Measurements from ENCODE around the gene PON1.

DNA sequence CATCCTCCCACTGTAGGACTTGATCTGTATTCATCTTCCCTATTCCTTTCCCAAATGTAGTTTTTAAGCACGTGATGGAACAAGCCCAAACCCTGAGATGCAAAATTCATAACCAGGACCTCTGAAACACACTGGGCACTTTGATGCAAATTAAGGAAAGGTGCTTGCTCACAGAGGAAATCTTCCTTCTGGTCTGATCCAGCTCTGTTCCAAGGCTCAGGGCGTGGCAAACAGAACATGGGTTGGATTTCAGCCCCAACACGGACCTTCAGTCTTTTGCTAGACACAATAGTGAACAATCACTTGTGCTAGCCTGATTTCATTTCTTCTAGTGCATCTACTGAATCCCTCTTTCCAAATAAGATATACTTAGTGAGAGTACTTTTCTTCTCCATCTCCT lies 43.9 kb upstream of the PON1 start:
- TF ChIP-seq EZH2 (IDR thresholded peaks at IDR 0.05; ENCODE audit: low read depth, unreplicated experiment) (no peak), POLR2AphosphoS5 (IDR thresholded peaks at IDR 0.05; ENCODE audit: low read depth) (no peak), EZH2phosphoT487 (IDR thresholded peaks at IDR 0.05; ENCODE audit: unreplicated experiment) (no peak)
- TF ChIP-seq, protein P1, sequence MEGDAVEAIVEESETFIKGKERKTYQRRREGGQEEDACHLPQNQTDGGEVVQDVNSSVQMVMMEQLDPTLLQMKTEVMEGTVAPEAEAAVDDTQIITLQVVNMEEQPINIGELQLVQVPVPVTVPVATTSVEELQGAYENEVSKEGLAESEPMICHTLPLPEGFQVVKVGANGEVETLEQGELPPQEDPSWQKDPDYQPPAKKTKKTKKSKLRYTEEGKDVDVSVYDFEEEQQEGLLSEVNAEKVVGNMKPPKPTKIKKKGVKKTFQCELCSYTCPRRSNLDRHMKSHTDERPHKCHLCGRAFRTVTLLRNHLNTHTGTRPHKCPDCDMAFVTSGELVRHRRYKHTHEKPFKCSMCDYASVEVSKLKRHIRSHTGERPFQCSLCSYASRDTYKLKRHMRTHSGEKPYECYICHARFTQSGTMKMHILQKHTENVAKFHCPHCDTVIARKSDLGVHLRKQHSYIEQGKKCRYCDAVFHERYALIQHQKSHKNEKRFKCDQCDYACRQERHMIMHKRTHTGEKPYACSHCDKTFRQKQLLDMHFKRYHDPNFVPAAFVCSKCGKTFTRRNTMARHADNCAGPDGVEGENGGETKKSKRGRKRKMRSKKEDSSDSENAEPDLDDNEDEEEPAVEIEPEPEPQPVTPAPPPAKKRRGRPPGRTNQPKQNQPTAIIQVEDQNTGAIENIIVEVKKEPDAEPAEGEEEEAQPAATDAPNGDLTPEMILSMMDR (conservative IDR thresholded peaks at IDR 0.05; ENCODE audit: low read depth in 2 of 2): no peak
